Hematopoietic multipotent progenitor cell (in vitro differentiated cells): ENCODE measurements around the gene RBPJ. TPM values are rescaled to one million over a fixed set of nuclear protein-coding genes. Genes with fewer than 3 reads are reported as not detected.

ENCODE experiments used
- DNase-seq, 3 donors: peaks; one replicate each; pipeline ENCODE4 v3.0.0-alpha.2; 2011 to 2015; ENCODE audit warnings: low read depth in 2 of 3, low spot score in 2 of 3
- total RNA-seq: library from RNA; depleted of rRNA; stranded (reverse); fragments of >200 nt; gene quantifications from one replicate; pipeline ENCODE4 v1.2.3, GENCODE V29; 2012

Gene RBPJ
- 31.8 TPM for total RNA-seq

- peak; percentile 73 to 94 (median 91) for DNase-seq
Observed at GRCh38 chr4:26320538-26321372, at the start of gene RBPJ. TSS of gene RBPJ (plus strand) at chr4:26321014. CDS start at chr4:26321029, 15 bp downstream.

- no peak for DNase-seq
Observed at GRCh38 chr4:26271703-26272102, 49.1 kb upstream of the RBPJ start.

- no peak for DNase-seq
Observed at GRCh38 chr4:26272654-26273615, 47.9 kb upstream of the RBPJ start.

GRCh38 chr4:26273616-26273980 is 47.2 kb upstream of the RBPJ start:
- DNase-seq = peak in 2 of 3 donors; percentile 17 to 22

GRCh38 chr4:26275281-26275680 is 45.5 kb upstream of the RBPJ start:
- DNase-seq = no peak

GRCh38 chr4:26279446-26279845 is 41.4 kb upstream of the RBPJ start:
- no peak for DNase-seq

GRCh38 chr4:26281881-26282280 is 38.9 kb upstream of the RBPJ start:
- DNase-seq = no peak

GRCh38 chr4:26284536-26284935 is 36.3 kb upstream of the RBPJ start:
- no peak for DNase-seq

- no peak for DNase-seq
Observed at GRCh38 chr4:26285272-26285671, 35.5 kb upstream of the RBPJ start.

GRCh38 chr4:26287756-26288155 is 33.1 kb upstream of the RBPJ start:
- DNase-seq = no peak

GRCh38 chr4:26288355-26288909 is 32.4 kb upstream of the RBPJ start:
- DNase-seq = peak in 2 of 3 donors; percentile 49 to 80

- DNase-seq = no peak
Observed at GRCh38 chr4:26289401-26289800, 31.4 kb upstream of the RBPJ start.

- DNase-seq = no peak
Observed at GRCh38 chr4:26290321-26290720, 30.5 kb upstream of the RBPJ start.

GRCh38 chr4:26294904-26295303 is 25.9 kb upstream of the RBPJ start:
- DNase-seq = no peak

GRCh38 chr4:26296021-26296420 is 24.8 kb upstream of the RBPJ start:
- DNase-seq = no peak

GRCh38 chr4:26296514-26296913 is 24.3 kb upstream of the RBPJ start:
- no peak for DNase-seq

- DNase-seq = no peak
Observed at GRCh38 chr4:26297219-26297618, 23.6 kb upstream of the RBPJ start.

GRCh38 chr4:26298198-26298947 is 22.4 kb upstream of the RBPJ start:
- DNase-seq = no peak

GRCh38 chr4:26299254-26299882 is 21.4 kb upstream of the RBPJ start:
- no peak for DNase-seq
